ENCODE results near the gene ARF1.

Gene ARF1

GRCh38 chr1:228071839-228072657 is 10.5 kb upstream of the ARF1 start:
- DNase-seq: no peak

- DNase-seq: no peak
These were observed 9.9 kb upstream of the ARF1 start for GRCh38 chr1:228072658-228073043.

GRCh38 chr1:228073061-228073856 is 9.2 kb upstream of the ARF1 start:
- no peak for DNase-seq

GRCh38 chr1:228073857-228074545 is 8.5 kb upstream of the ARF1 start:
- no peak for DNase-seq

- no peak for DNase-seq
These were observed 7.4 kb upstream of the ARF1 start for GRCh38 chr1:228074954-228075730.

GRCh38 chr1:228075801-228076271 is 6.7 kb upstream of the ARF1 start:
- no peak for DNase-seq

- no peak for DNase-seq
These were observed 5.6 kb upstream of the ARF1 start for GRCh38 chr1:228076796-228077430.

- no peak for DNase-seq
These were observed 4.8 kb upstream of the ARF1 start for GRCh38 chr1:228077565-228078330.

GRCh38 chr1:228079013-228079412 is 3.5 kb upstream of the ARF1 start:
- no peak for DNase-seq

GRCh38 chr1:228079601-228080263 is 2.8 kb upstream of the ARF1 start:
- DNase-seq: no peak

- DNase-seq: no peak
These were observed 1.4 kb upstream of the ARF1 start for GRCh38 chr1:228081144-228081543.

GRCh38 chr1:228081578-228082213 is 812 bp upstream of the ARF1 start:
- no peak for DNase-seq

GRCh38 chr1:228082918-228083870 is 686 bp downstream of the ARF1 start:
- no peak for DNase-seq

GRCh38 chr1:228083871-228084278 is 1.4 kb downstream of the ARF1 start:
- DNase-seq: no peak

- no peak for DNase-seq
These were observed 1.8 kb downstream of the ARF1 start for GRCh38 chr1:228084325-228084724.

- DNase-seq: no peak
These were observed 2.3 kb downstream of the ARF1 start for GRCh38 chr1:228084797-228085196.

GRCh38 chr1:228085287-228085951 is 2.9 kb downstream of the ARF1 start:
- DNase-seq: no peak

GRCh38 chr1:228087771-228088251 is 5.3 kb downstream of the ARF1 start:
- DNase-seq: no peak

All from NK-92 treated with Interleukin-12 subunit alpha and Interleukin-12 subunit beta, amount 100 ng/mL, for 24 hours (cell line).